Stomach (tissue), 9 donors: ENCODE data around the gene KIF17. TPM values are rescaled to one million over a fixed set of nuclear protein-coding genes. Genes with fewer than 3 reads are reported as not detected.

Source experiments
- DNase-seq, 2 donors: peaks; one replicate each; pipeline versions ENCODE4 v3.0.0 to v3.0.0-alpha.2; 2013 to 2019
- H3K27ac ChIP-seq, 5 donors: fragments of 200-600 bp in 4 of 5; sonication (generic) in 4 of 5; one replicate each; pipeline ENCODE4 v1.5.1; 2013 to 2019; ENCODE audit warnings: mild to moderate bottlenecking in 1 of 5, moderate library complexity in 1 of 5
- H3K27me3 ChIP-seq, 3 donors: fragments of 200-600 bp; sonication (generic); one replicate each; pipeline ENCODE4 v1.5.1; 2017 to 2019; ENCODE audit warnings: mixed run types in 1 of 3
- H3K36me3 ChIP-seq, 4 donors: fragments of 200-600 bp; sonication (generic); 1 replicate in 3 of 4; 2 replicates in 1 of 4; pipeline ENCODE4 v1.5.1; 2016 to 2019
- H3K4me1 ChIP-seq, 4 donors: fragments of 200-600 bp; sonication (generic); one replicate each; pipeline ENCODE4 v1.5.1; 2016 to 2019
- H3K4me3 ChIP-seq, 4 donors: fragments of 200-600 bp; sonication (generic) in 3 of 4; one replicate each; pipeline ENCODE4 v1.5.1; 2016 to 2019; ENCODE audit warnings: mild to moderate bottlenecking in 1 of 4
- H3K9me3 ChIP-seq, 4 donors: fragments of 200-600 bp; sonication (generic); one replicate each; pipeline ENCODE4 v1.5.1; 2016 to 2019
- CTCF ChIP-seq, 7 experiments: fragments of 450-650 bp in 4 of 7; fragments of 200-600 bp in 3 of 7; sonication (generic) in 3 of 7; IDR thresholded peaks; one replicate each; pipeline ENCODE4 v1.5.1; 2016 to 2019; ENCODE audit warnings: antibody characterized with exemption in 7 of 7, control low read depth in 2 of 7, mild to moderate bottlenecking in 1 of 7
- EP300 ChIP-seq: sonication (generic); formaldehyde crosslinking; IDR thresholded peaks from one replicate; pipeline ENCODE4 v1.6.1; 2017; ENCODE audit warnings: antibody characterized with exemption
- POLR2A ChIP-seq, 4 donors: fragments of 450-650 bp; IDR thresholded peaks; one replicate each; pipeline ENCODE4 v1.6.1; 2016; ENCODE audit warnings: antibody characterized with exemption in 4 of 4, control low read depth in 2 of 4, mild to moderate bottlenecking in 1 of 4, moderate library complexity in 1 of 4
- POLR2AphosphoS5 ChIP-seq, 3 donors: sonication (generic); formaldehyde crosslinking; IDR thresholded peaks; one replicate each; pipeline ENCODE4 v1.6.1; 2016; ENCODE audit warnings: antibody characterized with exemption in 3 of 3
- WGBS, 5 donors: extraction: QIAGEN DNeasy Blood & Tissue Kit in 3 of 5; methylation state at CpG; one replicate each; pipeline versions ENCODE4 v1.1.5 to v1.1.7; 2013 to 2018; 5-methylcytosine and 5-hydroxymethylcytosine counted together
- intact Hi-C: fragments of 100-400 bp; cut with DNase I; formaldehyde crosslinking; loops from one replicate; pipeline ENCODE4 v1.15.1; 2023; ENCODE audit warnings: low total_unique reads
- polyA plus RNA-seq, 3 donors: library from polyadenylated mRNA; stranded (reverse); fragments of 200-250 nt; gene quantifications; one replicate each; pipeline ENCODE4 v1.2.3, GENCODE V29; 2013
- total RNA-seq, 5 donors: library from RNA; depleted of rRNA; stranded (reverse); fragments of >200 nt; gene quantifications; one replicate each; pipeline versions ENCODE4 v1.1.0 to v1.2.3, GENCODE V29; 2014 to 2016
- donor health status: healthy with polysubstance abuse.
- donor health status: Bipolar disorder and iron deficiency.
- donor health status: healthy.

KIF17 gene
- total and polyA plus RNA-seq, 8 donors: 0.56 to 1.5 (median 1.3) TPM; not detected in 3

- no peak for DNase-seq
- peaks cover 0 to 16% (median 13%) of the 10 kb centered on the region in 4 donors for H3K4me1 ChIP-seq
- 82 to 87% (median 86%) methylated on average over 9 of the region's 9 CpGs for WGBS, 5 donors
- H3K4me3 ChIP-seq: no peak overlapping the region
- intact Hi-C loops: loop anchor here (10.0 kb wide), 2 partner anchors 275 to 495 kb away; no protein-coding TSS in a partner anchor
- no peak for TF ChIP-seq EP300
- TF ChIP-seq POLR2A (IDR thresholded peaks at IDR 0.05): no peak
- no peak for TF ChIP-seq POLR2AphosphoS5 (IDR thresholded peaks at IDR 0.05)
- no peak for TF ChIP-seq CTCF (IDR thresholded peaks at IDR 0.05)
- no peaks in the 10 kb centered on the region for H3K9me3 ChIP-seq
- no peaks in the 10 kb centered on the region for H3K27me3 ChIP-seq
- no peaks in the 10 kb centered on the region for H3K36me3 ChIP-seq
- H3K27ac ChIP-seq: no peak overlapping the region
These were observed 18.2 kb downstream of the KIF17 start for GRCh38 chr1:20699558-20699957.

GRCh38 chr1:20698195-20698910, 19.5 kb downstream of the KIF17 start:
- no peaks in the 10 kb centered on the region for H3K9me3 ChIP-seq
- peaks cover 0 to 16% (median 13%) of the 10 kb centered on the region in 4 donors for H3K4me1 ChIP-seq
- H3K27ac ChIP-seq: no peak overlapping the region
- H3K4me3 ChIP-seq: no peak overlapping the region
- no peaks in the 10 kb centered on the region for H3K36me3 ChIP-seq
- WGBS, 5 donors: 82 to 87% (median 87%) methylated on average over 18 of the region's 18 CpGs
- peak in 1 of 2 donors; percentile 2 for DNase-seq
- no peaks in the 10 kb centered on the region for H3K27me3 ChIP-seq
- no peak for TF ChIP-seq EP300
- no peak for TF ChIP-seq POLR2AphosphoS5 (IDR thresholded peaks at IDR 0.05)
- TF ChIP-seq CTCF (IDR thresholded peaks at IDR 0.05): no peak
- no peak for TF ChIP-seq POLR2A (IDR thresholded peaks at IDR 0.05)
- intact Hi-C loops: loop anchor here (10.0 kb wide), 2 partner anchors 276 to 496 kb away; no protein-coding TSS in a partner anchor

- no peak for TF ChIP-seq POLR2A (IDR thresholded peaks at IDR 0.05)
- no peak for TF ChIP-seq CTCF (IDR thresholded peaks at IDR 0.05)
- TF ChIP-seq EP300: no peak
- no peak for TF ChIP-seq POLR2AphosphoS5 (IDR thresholded peaks at IDR 0.05)
- H3K27ac ChIP-seq: peak overlapping the region in 1 of 5 donors; percentile 86
- no peaks in the 10 kb centered on the region for H3K36me3 ChIP-seq
- intact Hi-C loops: loop anchor here (10.0 kb wide), 2 partner anchors 277 to 497 kb away; no protein-coding TSS in a partner anchor
- WGBS, 5 donors: 76 to 90% (median 80%) methylated on average over 9 to 12 of the region's 12 CpGs
- no peaks in the 10 kb centered on the region for H3K27me3 ChIP-seq
- DNase-seq: no peak
- H3K4me1 ChIP-seq: peaks cover 0 to 16% (median 13%) of the 10 kb centered on the region in 4 donors
- H3K4me3 ChIP-seq: no peak overlapping the region
- no peaks in the 10 kb centered on the region for H3K9me3 ChIP-seq
These were observed 20.2 kb downstream of the KIF17 start for GRCh38 chr1:20697563-20697962.

- intact Hi-C loops: loop anchor here (10.0 kb wide), 2 partner anchors 278 to 498 kb away; no protein-coding TSS in a partner anchor
- Histone ChIP-seq H3K36me3 (no peaks in the 10 kb centered on the region), H3K4me3 (peak overlapping the region; percentile 56 to 69 (median 60)), H3K9me3 (peaks cover 0 to 4% (median 0%) of the 10 kb centered on the region in 4 donors), H3K4me1 (peaks cover 0 to 16% (median 13%) of the 10 kb centered on the region in 4 donors), H3K27ac (peak overlapping the region; percentile 37 to 86 (median 79)), H3K27me3 (no peaks in the 10 kb centered on the region)
- DNase-seq: peak; percentile 80 to 96
- TF ChIP-seq POLR2A (IDR thresholded peaks at IDR 0.05) (no peak), CTCF (IDR thresholded peaks at IDR 0.05) (peak in 5 of 7 experiments; percentile 71 to 94 (median 77)), POLR2AphosphoS5 (IDR thresholded peaks at IDR 0.05) (peak in 1 of 3 donors; percentile 48), EP300 (no peak)
- 1 to 2% (median 2%) methylated on average over 37 to 46 of the region's 46 CpGs for WGBS, 5 donors
These were observed 21.1 kb downstream of the KIF17 start for GRCh38 chr1:20696397-20697333.
